ENCODE measurements around the gene PDE6B. TPM values are rescaled to one million over a fixed set of nuclear protein-coding genes. Genes with fewer than 3 reads are reported as not detected.
A peak's percentile ranks its signal among the peaks of the same experiment; 100 is the strongest.

PDE6B gene
- total and polyA plus RNA-seq, 2 of the 13 experiments (the other 11 are each of a cell fraction or from before 2014, with no cell fraction given) = 0.38 to 0.40 TPM

DNA sequence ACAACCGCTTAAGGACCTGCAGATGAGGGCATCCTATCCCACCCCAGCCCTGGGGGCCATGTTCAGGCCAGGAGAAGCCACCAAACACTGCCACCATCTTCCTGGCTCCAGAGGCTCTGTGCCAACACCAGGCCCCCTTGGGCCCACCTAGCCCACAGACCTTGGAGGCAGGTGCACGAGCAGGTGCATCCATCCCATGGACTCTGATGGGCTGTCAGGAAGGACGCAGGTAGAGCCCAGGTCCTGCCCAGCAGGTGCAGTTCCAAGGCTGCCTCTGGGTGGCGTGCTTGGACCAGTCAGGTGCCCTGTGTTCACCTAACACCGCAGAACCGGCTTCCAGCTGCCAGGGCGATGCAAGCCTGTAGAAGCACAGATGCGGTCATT lies 22.8 kb upstream of the PDE6B start (continued):
- TF ChIP-seq ZNF556 (CRISPR knock-in tag; IDR thresholded peaks at IDR 0.05; ENCODE audit: borderline replicate concordance) (no peak), MATR3 (CRISPR knock-in tag; IDR thresholded peaks at IDR 0.05) (no peak), TFAP4 (IDR thresholded peaks at IDR 0.05; ENCODE audit: borderline replicate concordance, low read depth) (no peak; the same call in 1 of the 2 replicates), XBP1 (CRISPR knock-in tag; IDR thresholded peaks at IDR 0.05) (no peak), ZNF724P (CRISPR knock-in tag; IDR thresholded peaks at IDR 0.05; ENCODE audit: borderline replicate concordance) (no peak), SP4 (CRISPR knock-in tag; IDR thresholded peaks at IDR 0.05) (peak; percentile 27; the same call in 1 of the 2 replicates), ZNF878 (CRISPR knock-in tag; IDR thresholded peaks at IDR 0.05) (no peak), PAX8 (CRISPR knock-in tag; IDR thresholded peaks at IDR 0.05; ENCODE audit: borderline replicate concordance) (0 out of 2 replicates have a peak, but pooled peaks have one; percentile 26), ZNF776 (CRISPR knock-in tag; IDR thresholded peaks at IDR 0.05) (no peak), ZNF121 (CRISPR knock-in tag; IDR thresholded peaks at IDR 0.05) (no peak), HDAC6 (IDR thresholded peaks at IDR 0.05; ENCODE audit: low read depth, low read length) (no peak), ZSCAN5A (CRISPR knock-in tag; IDR thresholded peaks at IDR 0.05; ENCODE audit: borderline replicate concordance) (no peak), PCBP2 (optimal IDR thresholded peaks at IDR 0.05; ENCODE audit: low read depth, low read length, poor library complexity, severe bottlenecking) (no peak), ZFP36L1 (CRISPR knock-in tag; IDR thresholded peaks at IDR 0.05) (no peak), HMG20A (CRISPR knock-in tag; IDR thresholded peaks at IDR 0.05; ENCODE audit: borderline replicate concordance) (no peak)
- TF ChIP-seq, protein P1, sequence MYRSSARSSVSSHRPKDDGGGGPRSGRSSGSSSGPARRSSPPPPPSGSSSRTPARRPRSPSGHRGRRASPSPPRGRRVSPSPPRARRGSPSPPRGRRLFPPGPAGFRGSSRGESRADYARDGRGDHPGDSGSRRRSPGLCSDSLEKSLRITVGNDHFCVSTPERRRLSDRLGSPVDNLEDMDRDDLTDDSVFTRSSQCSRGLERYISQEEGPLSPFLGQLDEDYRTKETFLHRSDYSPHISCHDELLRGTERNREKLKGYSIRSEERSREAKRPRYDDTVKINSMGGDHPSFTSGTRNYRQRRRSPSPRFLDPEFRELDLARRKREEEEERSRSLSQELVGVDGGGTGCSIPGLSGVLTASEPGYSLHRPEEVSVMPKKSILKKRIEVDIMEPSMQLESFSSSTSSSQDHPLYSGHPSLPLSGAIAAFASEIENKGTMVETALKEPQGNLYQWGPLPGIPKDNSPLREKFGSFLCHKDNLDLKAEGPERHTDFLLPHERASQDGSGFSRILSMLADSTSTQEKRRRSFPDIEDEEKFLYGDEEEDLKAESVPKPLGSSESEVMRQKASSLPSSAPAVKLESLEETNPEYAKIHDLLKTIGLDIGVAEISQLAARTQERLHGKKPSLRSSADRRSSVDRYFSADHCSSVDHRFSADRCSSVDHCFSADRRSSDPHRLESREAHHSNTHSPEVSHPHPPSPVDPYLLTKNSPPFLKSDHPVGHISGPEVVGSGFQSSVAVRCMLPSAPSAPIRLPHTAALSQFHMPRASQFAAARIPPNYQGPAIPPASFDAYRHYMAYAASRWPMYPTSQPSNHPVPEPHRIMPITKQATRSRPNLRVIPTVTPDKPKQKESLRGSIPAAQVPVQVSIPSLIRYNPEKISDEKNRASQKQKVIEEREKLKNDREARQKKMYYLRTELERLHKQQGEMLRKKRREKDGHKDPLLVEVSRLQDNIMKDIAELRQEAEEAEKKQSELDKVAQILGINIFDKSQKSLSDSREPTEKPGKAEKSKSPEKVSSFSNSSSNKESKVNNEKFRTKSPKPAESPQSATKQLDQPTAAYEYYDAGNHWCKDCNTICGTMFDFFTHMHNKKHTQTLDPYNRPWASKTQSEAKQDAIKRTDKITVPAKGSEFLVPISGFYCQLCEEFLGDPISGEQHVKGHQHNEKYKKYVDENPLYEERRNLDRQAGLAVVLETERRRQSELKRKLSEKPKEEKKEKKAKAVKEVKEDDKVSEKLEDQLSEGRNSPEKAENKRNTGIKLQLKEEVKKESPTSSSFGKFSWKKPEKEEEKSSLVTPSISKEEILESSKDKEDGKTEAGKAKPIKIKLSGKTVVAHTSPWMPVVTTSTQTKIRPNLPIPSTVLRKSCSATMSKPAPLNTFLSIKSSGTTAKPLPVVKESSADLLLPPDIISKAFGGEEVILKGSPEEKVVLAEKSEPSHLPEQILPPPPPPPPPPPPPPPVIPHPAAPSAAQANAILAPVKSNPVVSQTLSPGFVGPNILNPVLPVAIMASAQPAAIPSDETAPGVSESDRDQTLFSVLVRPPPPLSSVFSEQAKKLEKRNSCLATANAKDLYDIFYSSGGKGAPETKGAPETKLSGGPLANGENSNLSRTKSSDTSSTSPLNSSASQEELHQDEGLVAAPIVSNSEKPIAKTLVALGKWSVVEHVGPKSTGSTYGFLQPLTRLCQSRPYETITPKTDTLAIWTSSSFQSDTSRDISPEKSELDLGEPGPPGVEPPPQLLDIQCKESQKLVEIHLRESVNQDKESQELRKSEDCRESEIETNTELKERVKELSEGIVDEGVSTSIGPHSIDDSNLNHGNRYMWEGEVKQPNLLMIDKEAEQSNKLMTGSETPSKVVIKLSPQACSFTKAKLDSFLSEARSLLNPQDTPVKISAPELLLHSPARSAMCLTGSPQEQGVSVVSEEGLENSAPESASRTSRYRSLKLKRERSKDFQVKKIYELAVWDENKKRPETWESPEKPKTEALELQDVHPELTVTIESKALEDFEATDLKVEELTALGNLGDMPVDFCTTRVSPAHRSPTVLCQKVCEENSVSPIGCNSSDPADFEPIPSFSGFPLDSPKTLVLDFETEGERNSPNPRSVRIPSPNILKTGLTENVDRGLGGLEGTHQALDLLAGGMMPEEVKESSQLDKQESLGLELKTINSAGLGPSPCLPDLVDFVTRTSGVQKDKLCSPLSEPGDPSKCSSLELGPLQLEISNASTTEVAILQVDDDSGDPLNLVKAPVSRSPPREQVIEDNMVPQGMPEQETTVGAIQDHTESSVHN (CRISPR knock-in tag; IDR thresholded peaks at IDR 0.05) = 0 out of 2 replicates have a peak, but pooled peaks have one; percentile 43
- TF ChIP-seq, protein P2, sequence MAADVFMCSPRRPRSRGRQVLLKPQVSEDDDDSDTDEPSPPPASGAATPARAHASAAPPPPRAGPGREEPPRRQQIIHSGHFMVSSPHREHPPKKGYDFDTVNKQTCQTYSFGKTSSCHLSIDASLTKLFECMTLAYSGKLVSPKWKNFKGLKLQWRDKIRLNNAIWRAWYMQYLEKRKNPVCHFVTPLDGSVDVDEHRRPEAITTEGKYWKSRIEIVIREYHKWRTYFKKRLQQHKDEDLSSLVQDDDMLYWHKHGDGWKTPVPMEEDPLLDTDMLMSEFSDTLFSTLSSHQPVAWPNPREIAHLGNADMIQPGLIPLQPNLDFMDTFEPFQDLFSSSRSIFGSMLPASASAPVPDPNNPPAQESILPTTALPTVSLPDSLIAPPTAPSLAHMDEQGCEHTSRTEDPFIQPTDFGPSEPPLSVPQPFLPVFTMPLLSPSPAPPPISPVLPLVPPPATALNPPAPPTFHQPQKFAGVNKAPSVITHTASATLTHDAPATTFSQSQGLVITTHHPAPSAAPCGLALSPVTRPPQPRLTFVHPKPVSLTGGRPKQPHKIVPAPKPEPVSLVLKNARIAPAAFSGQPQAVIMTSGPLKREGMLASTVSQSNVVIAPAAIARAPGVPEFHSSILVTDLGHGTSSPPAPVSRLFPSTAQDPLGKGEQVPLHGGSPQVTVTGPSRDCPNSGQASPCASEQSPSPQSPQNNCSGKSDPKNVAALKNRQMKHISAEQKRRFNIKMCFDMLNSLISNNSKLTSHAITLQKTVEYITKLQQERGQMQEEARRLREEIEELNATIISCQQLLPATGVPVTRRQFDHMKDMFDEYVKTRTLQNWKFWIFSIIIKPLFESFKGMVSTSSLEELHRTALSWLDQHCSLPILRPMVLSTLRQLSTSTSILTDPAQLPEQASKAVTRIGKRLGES (CRISPR knock-in tag; IDR thresholded peaks at IDR 0.05; ENCODE audit: borderline replicate concordance) = no peak
